Hepatocyte (in vitro differentiated cells): ENCODE measurements around the gene GMPS.

ENCODE experiments used
- CTCF ChIP-seq: fragments of 200-600 bp; sonication (generic); IDR thresholded peaks from 2 replicates; pipeline ENCODE4 v1.5.1; 2016; ENCODE audit warnings: antibody characterized with exemption, mild to moderate bottlenecking; ENCODE audit not compliant: poor library complexity
- EZH2 ChIP-seq: fragments of 200-600 bp; sonication (generic); IDR thresholded peaks from 2 replicates; pipeline ENCODE4 v1.6.1; 2016; ENCODE audit warnings: antibody characterized with exemption, mild to moderate bottlenecking, borderline replicate concordance
- EZH2phosphoT487 ChIP-seq: fragments of 200-600 bp; sonication (generic); IDR thresholded peaks from one replicate; pipeline ENCODE4 v1.6.1; 2018; ENCODE audit warnings: antibody characterized with exemption, mild to moderate bottlenecking, low read depth, moderate library complexity; ENCODE audit not compliant: unreplicated experiment, severe bottlenecking

DNA sequence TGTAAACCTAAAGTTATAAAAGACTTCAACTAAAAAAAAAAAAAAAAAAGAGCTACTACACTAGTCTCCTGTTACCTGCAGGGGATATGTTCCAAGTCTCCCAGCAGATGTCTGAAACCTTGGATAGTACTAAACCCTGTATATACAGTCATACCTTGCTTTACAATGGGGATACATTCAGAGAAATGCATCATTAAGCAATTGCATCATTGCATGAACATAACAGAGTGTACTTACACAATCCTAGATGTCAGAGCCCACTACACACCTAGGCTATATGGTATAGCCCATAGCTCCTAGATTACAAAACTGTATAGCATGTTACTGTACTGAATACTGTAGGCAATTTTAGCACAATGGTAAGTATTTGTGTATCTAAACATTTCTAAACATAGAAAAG lies 119.1 kb downstream of the GMPS start:
- TF ChIP-seq CTCF (no peak), EZH2 (no peak), EZH2phosphoT487 (no peak)
